IMR-90 (cell line): ENCODE data around the gene PLA2G4F. TPM values are rescaled to one million over a fixed set of nuclear protein-coding genes. Genes with fewer than 3 reads are reported as not detected.

Experiments
- ATAC-seq: fragments of 200-7000 bp; cut with Tn5 transposase; 2 replicates; pipeline ENCODE4 v1.9.1; 2020; ENCODE audit warnings: low read depth, mild to moderate bottlenecking, moderate library complexity
- BruUV-seq: library from RNA; stranded (reverse); fragments of 400-500 nt; replicated peaks from 2 replicates; lab custom pipeline; 2021; lab: Mats Ljungman, UMichigan
- CTCF ChIA-PET: fragments of 300-600 bp; formaldehyde crosslinking; extraction: SDS; loops from one replicate; lab custom pipeline; 2021; ENCODE audit warnings: antibody characterized with exemption; lab: Yijun Ruan, JAX
- POLR2A ChIA-PET: fragments of 300-600 bp; sonication (Branson Sonifier 250); formaldehyde crosslinking; loops from one replicate; lab custom pipeline; 2022; ENCODE audit warnings: antibody characterized with exemption; ENCODE audit not compliant: unreplicated experiment; lab: Charles Lee
- DNase-seq: peaks from one replicate; pipeline ENCODE4 v3.0.0; 2013
- H2AFZ ChIP-seq: replicated peaks from 2 replicates; pipeline ENCODE3; 2013; ENCODE audit warnings: low read length, mild to moderate bottlenecking; ENCODE audit not compliant: poor library complexity
- H2AK5ac ChIP-seq: 2 replicates; pipeline ENCODE4 v1.6.1; 2013; ENCODE audit warnings: low read depth, low read length, inconsistent platforms
- H2AK9ac ChIP-seq: replicated peaks from 2 replicates; pipeline ENCODE3; 2013; ENCODE audit warnings: mild to moderate bottlenecking, low read depth, low read length, moderate library complexity; ENCODE audit not compliant: poor library complexity
- H2BK120ac ChIP-seq: 2 replicates; pipeline ENCODE4 v1.6.1; 2013; ENCODE audit warnings: low read depth, low read length, inconsistent platforms
- H2BK15ac ChIP-seq: 3 replicates; pipeline ENCODE4 v1.6.1; 2013; ENCODE audit warnings: low read depth, low read length, inconsistent platforms
- H2BK20ac ChIP-seq: 2 replicates; pipeline ENCODE4 v1.6.1; 2013; ENCODE audit warnings: low read depth, mild to moderate bottlenecking, inconsistent platforms, low read length, moderate library complexity
- H2BK5ac ChIP-seq: 2 replicates; pipeline ENCODE4 v1.6.1; 2013; ENCODE audit warnings: mild to moderate bottlenecking, low read depth, low read length, inconsistent platforms; ENCODE audit not compliant: poor library complexity, severe bottlenecking
- H3K14ac ChIP-seq: replicated peaks from 2 replicates; pipeline ENCODE4 v1.6.1; 2013; ENCODE audit warnings: low read depth, low read length, inconsistent platforms
- H3K18ac ChIP-seq: 2 replicates; pipeline ENCODE4 v1.6.1; 2013; ENCODE audit warnings: low read depth, low read length, control low read depth
- H3K23ac ChIP-seq: 2 replicates; pipeline ENCODE4 v1.6.1; 2013; ENCODE audit warnings: low read depth, low read length, inconsistent platforms
- H3K27ac ChIP-seq: 2 replicates; pipeline ENCODE4 v1.5.1; 2013; ENCODE audit warnings: mild to moderate bottlenecking, control low read depth, low read length; ENCODE audit not compliant: insufficient read depth
- H3K27me3 ChIP-seq: 2 replicates; pipeline ENCODE4 v1.6.1; 2013; ENCODE audit warnings: low read length; ENCODE audit not compliant: control insufficient read depth, insufficient read depth
- H3K36me3 ChIP-seq: 2 replicates; pipeline ENCODE4 v1.6.1; 2013; ENCODE audit warnings: low read length, mixed read lengths; ENCODE audit not compliant: control insufficient read depth, insufficient read depth
- H3K4ac ChIP-seq: 2 replicates; pipeline ENCODE4 v1.6.1; 2013; ENCODE audit warnings: low read depth, low read length, inconsistent platforms
- H3K4me1 ChIP-seq: 2 replicates; pipeline ENCODE4 v1.6.1; 2013; ENCODE audit warnings: low read length, mixed read lengths; ENCODE audit not compliant: control insufficient read depth, insufficient read depth
- H3K4me2 ChIP-seq: 2 replicates; pipeline ENCODE4 v1.6.1; 2013; ENCODE audit warnings: low read depth, mild to moderate bottlenecking, control low read depth, low read length, moderate library complexity
- H3K4me3 ChIP-seq: 2 replicates; pipeline ENCODE4 v1.5.1; 2013; ENCODE audit warnings: low read depth, mild to moderate bottlenecking, control low read depth, low read length, moderate library complexity; ENCODE audit not compliant: insufficient read depth
- H3K56ac ChIP-seq: 2 replicates; pipeline ENCODE4 v1.6.1; 2013; ENCODE audit warnings: low read length, inconsistent platforms; ENCODE audit not compliant: insufficient read depth; ENCODE audit errors: extremely low read depth
- H3K79me1 ChIP-seq, 2 experiments: 2 replicates each; pipeline ENCODE4 v1.6.1; 2013; ENCODE audit warnings: low read length in 2 of 2, inconsistent platforms in 1 of 2, low read depth in 1 of 2
- H3K9ac ChIP-seq: 2 replicates; pipeline ENCODE4 v1.6.1; 2013; ENCODE audit warnings: low read depth, low read length, control low read depth
- H3K9me1 ChIP-seq: 2 replicates; pipeline ENCODE4 v1.6.1; 2013; ENCODE audit warnings: low read length, inconsistent platforms; ENCODE audit not compliant: insufficient read depth
- H3K9me3 ChIP-seq: 2 replicates; pipeline ENCODE4 v1.6.1; 2013; ENCODE audit warnings: low read length; ENCODE audit not compliant: control insufficient read depth, insufficient read depth
- H4K20me1 ChIP-seq: 2 replicates; pipeline ENCODE4 v1.6.1; 2013; ENCODE audit warnings: low read length, inconsistent platforms; ENCODE audit not compliant: insufficient read depth
- H4K5ac ChIP-seq: 2 replicates; pipeline ENCODE4 v1.6.1; 2013; ENCODE audit warnings: mild to moderate bottlenecking, low read depth, low read length, control low read depth
- H4K8ac ChIP-seq, 2 experiments: 2 replicates each; pipeline ENCODE4 v1.6.1; 2013; ENCODE audit warnings: low read depth in 2 of 2, low read length in 2 of 2, control low read depth in 1 of 2, inconsistent platforms in 1 of 2
- H4K91ac ChIP-seq: 2 replicates; pipeline ENCODE4 v1.6.1; 2013; ENCODE audit warnings: low read depth, low read length, inconsistent platforms; ENCODE audit not compliant: insufficient read depth
- BHLHE40 ChIP-seq: fragments of 150-350 bp; IDR thresholded peaks from 2 replicates; pipeline ENCODE4 v1.6.1; 2016; ENCODE audit warnings: mild to moderate bottlenecking, low read depth, low read length
- CEBPB ChIP-seq: IDR thresholded peaks from 2 replicates; pipeline ENCODE4 v1.6.1; 2012; ENCODE audit warnings: low read depth, low read length, improper control_type of control experiment
- CHD1 ChIP-seq: IDR thresholded peaks from 2 replicates; pipeline ENCODE4 v1.6.1; 2012; ENCODE audit warnings: low read depth, low read length, improper control_type of control experiment
- CTCF ChIP-seq: conservative IDR thresholded peaks from 2 replicates; pipeline ENCODE4 v1.5.1; 2012; ENCODE audit warnings: mild to moderate bottlenecking, low read depth, low read length, improper control_type of control experiment
- ELK1 ChIP-seq: fragments of 150-350 bp; IDR thresholded peaks from 2 replicates; pipeline ENCODE4 v1.6.1; 2016; ENCODE audit warnings: low read depth, mild to moderate bottlenecking, low read length, moderate library complexity, borderline replicate concordance
- MAFK ChIP-seq: IDR thresholded peaks from 2 replicates; pipeline ENCODE4 v1.6.1; 2012; ENCODE audit warnings: low read depth, low read length, improper control_type of control experiment
- MAZ ChIP-seq: IDR thresholded peaks from 2 replicates; pipeline ENCODE4 v1.6.1; 2012; ENCODE audit warnings: low read depth, mild to moderate bottlenecking, low read length, improper control_type of control experiment, moderate library complexity, borderline replicate concordance
- MXI1 ChIP-seq: IDR thresholded peaks from 2 replicates; pipeline ENCODE4 v1.6.1; 2012; ENCODE audit warnings: low read depth, mild to moderate bottlenecking, low read length, moderate library complexity, borderline replicate concordance
- NFE2L2 ChIP-seq: fragments of 150-350 bp; IDR thresholded peaks from 2 replicates; pipeline ENCODE4 v1.6.1; 2016; ENCODE audit warnings: low read depth, mild to moderate bottlenecking, low read length
- POLR2A ChIP-seq: IDR thresholded peaks from 2 replicates; pipeline ENCODE4 v1.6.1; 2012; ENCODE audit warnings: mild to moderate bottlenecking, low read depth, low read length
- RAD21 ChIP-seq: IDR thresholded peaks from 2 replicates; pipeline ENCODE4 v1.6.1; 2012; ENCODE audit warnings: low read length, improper control_type of control experiment
- RCOR1 ChIP-seq: IDR thresholded peaks from 2 replicates; pipeline ENCODE4 v1.6.1; 2012; ENCODE audit warnings: mild to moderate bottlenecking, low read length, improper control_type of control experiment; ENCODE audit not compliant: insufficient replicate concordance
- RFX5 ChIP-seq: IDR thresholded peaks from 2 replicates; pipeline ENCODE4 v1.8.0; 2012; ENCODE audit warnings: low read depth, mild to moderate bottlenecking, low read length, moderate library complexity
- SMC3 ChIP-seq: fragments of 150-350 bp; IDR thresholded peaks from 2 replicates; pipeline ENCODE4 v1.6.1; 2016; ENCODE audit warnings: low read depth, mild to moderate bottlenecking, antibody characterized with exemption, low read length, moderate library complexity
- USF2 ChIP-seq: fragments of 150-350 bp; IDR thresholded peaks from 2 replicates; pipeline ENCODE4 v1.6.1; 2017; ENCODE audit warnings: mild to moderate bottlenecking, antibody characterized with exemption, low read length, low read depth
- WGBS, 2 experiments: methylation state at CpG; one replicate each; pipeline versions ENCODE4 v1.1.5 to v1.1.7; 2013; ENCODE audit warnings: missing lambda C conversion rate in 2 of 2; ENCODE audit not compliant: insufficient read length in 1 of 2; ENCODE audit errors: extremely low coverage in 2 of 2; 5-methylcytosine and 5-hydroxymethylcytosine counted together
- dilution Hi-C: fragments of 300-500 bp; cut with HindIII; formaldehyde crosslinking; loops from one replicate; pipeline ENCODE4 v1.14.3; 2018; ENCODE audit warnings: low sequenced_read_pairs; ENCODE audit not compliant: unreplicated experiment
- in situ Hi-C: fragments of 300-500 bp; cut with MboI; formaldehyde crosslinking; loops from 3 replicates; pipeline ENCODE4 v1.14.3; 2019; ENCODE audit warnings: low sequenced_read_pairs, inconsistent platforms, mixed read lengths
- intact Hi-C: fragments of 100-400 bp; cut with micrococcal nuclease; formaldehyde crosslinking; loops from 2 replicates; pipeline ENCODE4 v1.10.0; 2022
- polyA plus RNA-seq, 3 experiments: library from polyadenylated mRNA; depleted of rRNA; stranded (reverse); fragments of >200 nt; gene quantifications; 2 replicates each; pipeline ENCODE4 v1.2.3, GENCODE V29; 2012; ENCODE audit warnings: low replicate concordance in 1 of 3
- total RNA-seq: library from RNA; depleted of rRNA; stranded (reverse); fragments of >200 nt; gene quantifications from 2 replicates; pipeline ENCODE4 v1.2.3, GENCODE V29; 2012

The PLA2G4F gene
- total and polyA plus RNA-seq, 2 of the 4 experiments (the other 2 are of a cell fraction), result not detected

GRCh38 chr15:42171795-42172194 lies 15.4 kb upstream of the PLA2G4F start:
- no peak overlapping the region for H3K4me3 ChIP-seq
- dilution Hi-C loops (no loop called here), in situ Hi-C loops (no loop called here), intact Hi-C loops (no loop called here)
- H4K20me1 ChIP-seq, result no peaks in the 10 kb centered on the region; the same call in 1 of the 2 replicates
- no peak overlapping the region for H4K5ac ChIP-seq
- TF ChIP-seq RAD21, result no peak
- TF ChIP-seq ELK1, result no peak
- TF ChIP-seq MAZ, result no peak
- no peak for TF ChIP-seq CEBPB
- TF ChIP-seq MXI1, result no peak
- no peak for TF ChIP-seq POLR2A
- TF ChIP-seq SMC3, result no peak
- TF ChIP-seq CHD1, result no peak
- TF ChIP-seq USF2, result no peak
- TF ChIP-seq MAFK, result no peak
- TF ChIP-seq NFE2L2, result no peak
- no peak for TF ChIP-seq RCOR1
- TF ChIP-seq CTCF, result no peak
- no peak for TF ChIP-seq RFX5
- TF ChIP-seq BHLHE40, result no peak
- H3K27ac ChIP-seq, result no peak overlapping the region
- H2AK9ac ChIP-seq, result no peak overlapping the region
- H2BK5ac ChIP-seq, result no peak overlapping the region
- H3K23ac ChIP-seq, result no peak overlapping the region
- H3K27me3 ChIP-seq, result no peaks in the 10 kb centered on the region
- ChIA-PET CTCF (interaction anchor here (0.6 kb wide), 1 partner anchor 22 kb away, joined by 4 read pairs; no protein-coding TSS in a partner anchor), POLR2A (no interaction called here)
- peaks cover 0 to 8% of the 10 kb centered on the region in 2 experiments; a peak in 3 of 4 replicates for H3K79me1 ChIP-seq
- H3K9me3 ChIP-seq, result no peaks in the 10 kb centered on the region
- H2BK120ac ChIP-seq, result no peak overlapping the region
- H3K56ac ChIP-seq, result no peak overlapping the region
- no peak overlapping the region for H3K9ac ChIP-seq
- DNase-seq (no peak), ATAC-seq (no peak)
- H2BK20ac ChIP-seq, result no peak overlapping the region
- no peak overlapping the region for H2AFZ ChIP-seq
- no peak overlapping the region for H3K14ac ChIP-seq
- H3K36me3 ChIP-seq, result peaks cover 52% of the 10 kb centered on the region
- no peak overlapping the region for H3K18ac ChIP-seq
- no peak overlapping the region for H3K4ac ChIP-seq
- no peak overlapping the region for H2BK15ac ChIP-seq
- BruUV-seq, result no TSS peak
- H3K4me2 ChIP-seq, result no peak overlapping the region
- no CpG with 5 or more reads among the region's 1 CpG for WGBS, 2 experiments
- no peak overlapping the region for H4K8ac ChIP-seq
- no peaks in the 10 kb centered on the region for H3K4me1 ChIP-seq
- H2AK5ac ChIP-seq, result no peak overlapping the region
- no peaks in the 10 kb centered on the region; the same call in 1 of the 2 replicates for H3K9me1 ChIP-seq
- no peak overlapping the region for H4K91ac ChIP-seq
